Measurements from ENCODE around the gene ZXDC.

The ZXDC gene

DNA sequence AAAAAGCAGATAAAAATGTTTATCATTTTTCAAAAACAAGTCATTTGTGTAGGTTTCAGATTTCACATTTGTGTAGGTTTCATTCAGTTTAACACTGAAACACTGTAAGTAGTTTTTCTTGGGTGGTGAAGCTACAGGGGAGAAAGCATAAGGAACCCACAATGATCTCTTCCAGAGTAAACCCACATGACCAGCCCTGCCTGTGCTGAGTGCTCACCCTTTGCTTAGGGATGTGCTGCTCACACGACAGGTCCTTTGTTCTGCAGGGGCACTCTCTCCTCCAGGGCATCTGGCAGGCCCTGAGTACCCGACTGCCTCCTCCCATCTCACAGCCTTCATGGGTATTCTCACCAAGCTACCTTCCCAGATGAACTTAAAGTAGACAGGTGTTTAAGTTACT lies 28.9 kb downstream of the ZXDC start:
- Mint-ChIP-seq H3K9me3 (no peaks in the 10 kb centered on the region), H3K4me3 (no peak overlapping the region), H3K36me3 (peaks cover 4% of the 10 kb centered on the region), H3K27ac (no peak overlapping the region), H3K27me3 (no peaks in the 10 kb centered on the region), H3K4me1 (peaks cover 4% of the 10 kb centered on the region)

- no peak overlapping the region for H3K4me3 Mint-ChIP-seq
- H3K27me3 Mint-ChIP-seq = no peaks in the 10 kb centered on the region
- H3K27ac Mint-ChIP-seq = no peak overlapping the region
- H3K4me1 Mint-ChIP-seq = peaks cover 4% of the 10 kb centered on the region
- no peaks in the 10 kb centered on the region for H3K36me3 Mint-ChIP-seq
- no peaks in the 10 kb centered on the region for H3K9me3 Mint-ChIP-seq
Observed at GRCh38 chr3:126446301-126446700, 29.4 kb downstream of the ZXDC start.

- H3K36me3 Mint-ChIP-seq = no peaks in the 10 kb centered on the region
- no peak overlapping the region for H3K27ac Mint-ChIP-seq
Observed at GRCh38 chr3:126445506-126445905, 30.2 kb downstream of the ZXDC start.

DNA sequence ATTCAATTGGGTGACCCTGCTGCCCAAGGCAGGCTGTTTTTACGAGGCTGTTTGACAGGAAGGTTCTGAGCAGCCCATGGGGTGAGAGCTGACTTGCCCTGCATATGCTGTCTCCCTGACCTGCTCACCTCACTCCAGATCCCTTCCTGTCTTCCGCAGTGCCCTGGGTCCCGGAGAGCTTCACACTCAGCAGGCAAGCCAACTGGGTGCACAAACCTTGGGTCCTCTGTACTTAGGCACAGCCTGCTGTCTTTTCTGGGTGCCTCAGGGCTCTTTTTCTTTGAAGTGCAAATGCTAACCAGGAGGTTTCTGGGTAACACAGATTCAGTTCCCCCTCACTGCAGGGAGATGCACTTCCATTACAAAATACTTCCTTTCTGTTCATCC lies 32.8 kb downstream of the ZXDC start:
- Mint-ChIP-seq H3K27ac (no peak overlapping the region), H3K4me1 (no peaks in the 10 kb centered on the region), H3K4me3 (no peak overlapping the region), H3K9me3 (no peaks in the 10 kb centered on the region), H3K27me3 (no peaks in the 10 kb centered on the region), H3K36me3 (no peaks in the 10 kb centered on the region)

More at GRCh38 chr3:126445506-126445905, 30.2 kb downstream of the ZXDC start:
- Mint-ChIP-seq H3K27me3 (no peaks in the 10 kb centered on the region), H3K9me3 (no peaks in the 10 kb centered on the region), H3K4me3 (no peak overlapping the region), H3K4me1 (no peaks in the 10 kb centered on the region)

- no peak overlapping the region for H3K27ac Mint-ChIP-seq
- no peaks in the 10 kb centered on the region for H3K4me1 Mint-ChIP-seq
- peaks cover 5% of the 10 kb centered on the region for H3K36me3 Mint-ChIP-seq
Observed at GRCh38 chr3:126442094-126442855, 33.4 kb downstream of the ZXDC start.

DNA sequence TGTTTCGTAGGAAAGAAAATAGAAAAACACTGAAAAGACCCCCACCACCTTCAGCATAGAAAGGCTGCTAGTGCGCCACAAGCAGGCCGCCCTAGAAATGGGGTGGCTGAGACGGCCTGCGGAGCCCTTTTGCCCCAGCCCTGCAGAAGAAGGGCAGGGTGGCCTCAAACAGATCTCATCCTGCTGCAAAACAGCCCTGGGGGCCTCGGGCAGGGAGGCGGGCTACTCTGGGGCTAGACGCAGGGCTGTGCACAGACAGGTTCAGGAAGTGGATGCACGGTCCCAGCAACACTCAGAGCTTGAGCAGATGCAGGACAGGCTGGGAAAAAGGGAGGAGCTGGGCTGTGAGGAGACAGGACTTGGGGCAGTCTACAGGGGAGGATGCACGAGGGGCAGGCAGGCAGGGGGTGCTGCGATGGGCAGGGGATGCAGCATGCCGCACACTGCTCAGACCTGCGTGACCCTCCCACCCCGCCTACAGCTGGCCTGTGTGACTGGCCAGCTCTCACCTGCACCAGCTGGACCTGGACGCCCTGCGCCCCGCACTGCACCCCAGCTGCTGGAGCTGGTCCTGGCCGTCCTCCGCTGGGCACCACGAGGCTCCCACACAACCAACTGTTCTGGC lies 34.3 kb downstream of the ZXDC start:
- H3K27me3 Mint-ChIP-seq = no peaks in the 10 kb centered on the region
- H3K4me3 Mint-ChIP-seq = no peak overlapping the region
- H3K27ac Mint-ChIP-seq = no peak overlapping the region
- H3K4me1 Mint-ChIP-seq = no peaks in the 10 kb centered on the region
- no peaks in the 10 kb centered on the region for H3K9me3 Mint-ChIP-seq
- peaks cover 10% of the 10 kb centered on the region for H3K36me3 Mint-ChIP-seq

More at GRCh38 chr3:126442094-126442855, 33.4 kb downstream of the ZXDC start:
- Mint-ChIP-seq H3K9me3 (no peaks in the 10 kb centered on the region), H3K4me3 (no peak overlapping the region), H3K27me3 (no peaks in the 10 kb centered on the region)

DNA sequence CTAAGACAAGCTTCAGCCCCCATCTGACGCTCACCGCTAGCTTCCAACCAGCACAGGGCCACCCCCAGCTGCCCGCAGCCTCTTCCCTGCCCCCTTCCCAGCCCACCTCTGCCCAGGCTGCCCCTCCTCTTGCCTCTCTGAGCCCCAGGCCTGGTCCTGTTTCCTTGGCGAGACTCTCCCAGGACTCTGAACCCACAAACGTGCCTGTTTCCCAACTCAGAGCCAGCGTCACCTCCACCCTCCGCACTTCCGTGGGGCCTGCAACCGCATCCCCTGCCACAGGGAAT lies 35.0 kb downstream of the ZXDC start:
- no peak overlapping the region for H3K27ac Mint-ChIP-seq
- peaks cover 10% of the 10 kb centered on the region for H3K36me3 Mint-ChIP-seq
- no peaks in the 10 kb centered on the region for H3K9me3 Mint-ChIP-seq
- H3K27me3 Mint-ChIP-seq = no peaks in the 10 kb centered on the region
- no peak overlapping the region for H3K4me3 Mint-ChIP-seq
- no peaks in the 10 kb centered on the region for H3K4me1 Mint-ChIP-seq

GRCh38 chr3:126439968-126440708 lies 35.6 kb downstream of the ZXDC start:
- Mint-ChIP-seq H3K27ac (peak overlapping the region; percentile 62), H3K36me3 (peaks cover 10% of the 10 kb centered on the region), H3K4me3 (no peak overlapping the region), H3K27me3 (no peaks in the 10 kb centered on the region), H3K4me1 (no peaks in the 10 kb centered on the region), H3K9me3 (no peaks in the 10 kb centered on the region)

DNA sequence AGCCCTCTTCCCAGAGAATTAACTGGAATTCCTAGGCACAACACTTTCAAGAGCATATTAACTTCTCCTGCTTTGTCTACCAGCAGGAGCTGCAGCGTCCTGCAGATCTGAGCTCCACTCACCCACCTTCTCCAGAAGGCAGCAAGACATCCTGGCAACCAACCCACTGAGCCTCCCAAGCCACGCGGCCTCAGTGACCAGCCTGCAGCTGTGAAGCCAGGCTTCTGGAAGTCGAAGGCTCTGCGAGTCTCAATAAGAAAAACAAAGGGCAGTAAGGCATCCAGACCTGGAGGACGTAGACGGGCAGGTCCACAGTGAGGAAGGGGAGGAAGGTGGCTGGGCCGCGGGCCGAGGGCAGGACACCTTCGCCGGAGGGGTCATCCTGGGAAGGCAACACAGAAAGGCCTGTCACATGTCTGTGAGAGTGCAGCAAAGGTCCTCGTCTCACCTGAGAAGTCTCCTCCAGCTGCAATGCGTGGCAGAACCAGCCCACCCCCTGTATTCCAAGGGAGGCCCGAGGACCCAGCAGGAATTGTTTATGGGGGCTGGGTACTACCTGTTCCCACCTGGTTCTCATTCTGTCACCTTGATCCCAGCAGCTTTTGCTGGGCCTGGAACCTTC lies 36.2 kb downstream of the ZXDC start:
- H3K27me3 Mint-ChIP-seq = no peaks in the 10 kb centered on the region
- H3K9me3 Mint-ChIP-seq = no peaks in the 10 kb centered on the region
- H3K36me3 Mint-ChIP-seq = peaks cover 13% of the 10 kb centered on the region
- no peaks in the 10 kb centered on the region for H3K4me1 Mint-ChIP-seq
- H3K4me3 Mint-ChIP-seq = no peak overlapping the region
- no peak overlapping the region for H3K27ac Mint-ChIP-seq

GRCh38 chr3:126438746-126439145 lies 36.9 kb downstream of the ZXDC start:
- no peaks in the 10 kb centered on the region for H3K27me3 Mint-ChIP-seq
- no peak overlapping the region for H3K27ac Mint-ChIP-seq
- H3K36me3 Mint-ChIP-seq = peaks cover 14% of the 10 kb centered on the region
- H3K4me3 Mint-ChIP-seq = no peak overlapping the region
- no peaks in the 10 kb centered on the region for H3K4me1 Mint-ChIP-seq
- no peaks in the 10 kb centered on the region for H3K9me3 Mint-ChIP-seq

- no peaks in the 10 kb centered on the region for H3K9me3 Mint-ChIP-seq
- no peak overlapping the region for H3K27ac Mint-ChIP-seq
Observed at GRCh38 chr3:126438186-126438585, 37.5 kb downstream of the ZXDC start.

GRCh38 chr3:126436826-126437717 lies 38.6 kb downstream of the ZXDC start:
- no peaks in the 10 kb centered on the region for H3K4me1 Mint-ChIP-seq
- H3K9me3 Mint-ChIP-seq = no peaks in the 10 kb centered on the region
- peaks cover 19% of the 10 kb centered on the region for H3K36me3 Mint-ChIP-seq
- H3K27me3 Mint-ChIP-seq = no peaks in the 10 kb centered on the region
- H3K27ac Mint-ChIP-seq = no peak overlapping the region
- H3K4me3 Mint-ChIP-seq = no peak overlapping the region

More at GRCh38 chr3:126438186-126438585, 37.5 kb downstream of the ZXDC start:
- Mint-ChIP-seq H3K27me3 (no peaks in the 10 kb centered on the region), H3K4me1 (no peaks in the 10 kb centered on the region), H3K4me3 (no peak overlapping the region), H3K36me3 (peaks cover 15% of the 10 kb centered on the region)

DNA sequence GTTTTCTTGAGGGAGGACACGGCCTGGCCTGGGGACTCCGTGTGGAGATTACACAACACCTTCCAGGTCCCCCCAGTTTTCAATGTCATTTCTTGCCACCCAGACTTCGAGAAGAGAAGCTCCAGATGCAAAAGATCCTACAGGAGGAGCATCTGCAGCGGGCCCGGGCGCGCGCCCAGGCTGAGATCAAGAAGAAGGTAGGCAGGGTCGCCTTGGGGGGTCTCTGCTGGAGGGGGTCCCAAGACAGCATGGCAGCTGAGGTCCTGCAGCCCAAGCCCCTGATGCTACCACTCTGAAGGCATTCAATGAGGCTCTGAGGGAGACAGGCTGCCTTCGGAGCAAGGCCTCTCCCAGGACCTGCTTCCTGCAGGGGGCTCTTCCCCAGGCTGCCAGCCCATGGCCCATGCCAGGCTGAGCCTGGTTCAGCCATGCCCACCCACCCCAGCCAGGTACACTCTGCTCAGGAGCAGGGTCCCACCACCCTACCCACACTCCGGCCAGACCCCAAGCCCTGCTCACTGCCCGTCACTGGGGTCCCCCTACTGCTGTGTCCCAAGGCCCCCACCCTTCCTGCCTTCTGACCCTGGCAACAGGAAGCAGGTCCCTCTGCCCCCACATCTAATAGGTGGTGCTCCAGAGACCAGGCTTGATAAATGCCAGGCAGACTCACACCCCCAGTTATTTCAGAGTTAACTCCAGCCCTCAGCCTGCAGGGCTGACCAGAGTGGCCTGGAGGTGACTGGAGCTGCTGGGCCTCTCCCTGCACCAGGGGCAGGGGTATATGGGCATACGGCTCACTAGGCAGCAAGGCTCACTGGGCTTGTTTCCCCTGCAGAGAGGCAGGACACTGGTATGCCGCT lies 40.0 kb downstream of the ZXDC start:
- H3K27ac Mint-ChIP-seq = no peak overlapping the region
- peaks cover 19% of the 10 kb centered on the region for H3K36me3 Mint-ChIP-seq

DNA sequence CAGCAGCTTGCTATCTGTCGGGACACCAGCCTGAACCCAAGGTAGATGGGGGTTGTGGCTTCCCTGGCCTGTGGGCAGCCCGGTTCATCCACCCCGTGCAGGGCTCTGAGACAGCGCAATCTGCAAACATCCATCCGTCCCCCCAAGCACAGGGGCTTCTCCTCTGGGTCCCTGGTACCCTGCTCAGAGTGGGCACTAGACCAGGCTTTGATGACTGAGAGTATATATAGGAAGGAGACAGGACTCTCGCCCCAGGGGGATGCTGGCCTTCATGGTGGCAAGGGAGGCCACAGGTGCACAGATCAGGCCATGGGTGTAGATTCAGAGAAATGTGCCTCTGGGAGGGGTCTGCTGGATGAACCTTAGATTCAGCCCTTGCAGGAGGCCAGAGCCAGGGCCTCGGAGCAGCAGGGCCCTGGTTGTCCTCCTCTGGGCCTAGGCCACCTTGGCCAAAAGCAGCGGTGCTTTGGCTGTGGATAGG lies 40.7 kb downstream of the ZXDC start:
- Mint-ChIP-seq H3K4me3 (no peak overlapping the region), H3K27me3 (no peaks in the 10 kb centered on the region), H3K36me3 (peaks cover 19% of the 10 kb centered on the region), H3K9me3 (no peaks in the 10 kb centered on the region), H3K4me1 (no peaks in the 10 kb centered on the region), H3K27ac (no peak overlapping the region)

More for the DNA sequence above, 40.0 kb downstream of the ZXDC start:
- H3K27me3 Mint-ChIP-seq = no peaks in the 10 kb centered on the region
- no peak overlapping the region for H3K4me3 Mint-ChIP-seq
- no peaks in the 10 kb centered on the region for H3K4me1 Mint-ChIP-seq
- no peaks in the 10 kb centered on the region for H3K9me3 Mint-ChIP-seq

Measured in activated naive CD4-positive, alpha-beta T cell treated with anti-CD3 and anti-CD28 coated beads, Interleukin-2, amount 50 U/mL, for 24 hours (primary cell).